ENCODE measurements around the gene PDSS2. TPM values are rescaled to one million over a fixed set of nuclear protein-coding genes. Genes with fewer than 3 reads are reported as not detected.

PDSS2 gene
- total RNA-seq, 4 donors from 2014 or later: 2.3 to 16.9 (median 10.7) TPM

GRCh38 chr6:107214655-107215054 is 244.7 kb downstream of the PDSS2 start:
- Histone ChIP-seq H3K27ac (no peak overlapping the region), H3K4me1 (no peaks in the 10 kb centered on the region), H3K4me3 (no peak overlapping the region), H3K36me3 (no peaks in the 10 kb centered on the region), H3K9me3 (no peaks in the 10 kb centered on the region), H3K27me3 (no peaks in the 10 kb centered on the region)
- intact Hi-C loops (cut with DNase I; ENCODE audit: low total_unique reads): no loop called here
- TF ChIP-seq, protein P1, sequence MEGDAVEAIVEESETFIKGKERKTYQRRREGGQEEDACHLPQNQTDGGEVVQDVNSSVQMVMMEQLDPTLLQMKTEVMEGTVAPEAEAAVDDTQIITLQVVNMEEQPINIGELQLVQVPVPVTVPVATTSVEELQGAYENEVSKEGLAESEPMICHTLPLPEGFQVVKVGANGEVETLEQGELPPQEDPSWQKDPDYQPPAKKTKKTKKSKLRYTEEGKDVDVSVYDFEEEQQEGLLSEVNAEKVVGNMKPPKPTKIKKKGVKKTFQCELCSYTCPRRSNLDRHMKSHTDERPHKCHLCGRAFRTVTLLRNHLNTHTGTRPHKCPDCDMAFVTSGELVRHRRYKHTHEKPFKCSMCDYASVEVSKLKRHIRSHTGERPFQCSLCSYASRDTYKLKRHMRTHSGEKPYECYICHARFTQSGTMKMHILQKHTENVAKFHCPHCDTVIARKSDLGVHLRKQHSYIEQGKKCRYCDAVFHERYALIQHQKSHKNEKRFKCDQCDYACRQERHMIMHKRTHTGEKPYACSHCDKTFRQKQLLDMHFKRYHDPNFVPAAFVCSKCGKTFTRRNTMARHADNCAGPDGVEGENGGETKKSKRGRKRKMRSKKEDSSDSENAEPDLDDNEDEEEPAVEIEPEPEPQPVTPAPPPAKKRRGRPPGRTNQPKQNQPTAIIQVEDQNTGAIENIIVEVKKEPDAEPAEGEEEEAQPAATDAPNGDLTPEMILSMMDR (IDR thresholded peaks at IDR 0.05): no peak
- no peak for TF ChIP-seq POLR2A (IDR thresholded peaks at IDR 0.05)
- DNase-seq: no peak

DNA sequence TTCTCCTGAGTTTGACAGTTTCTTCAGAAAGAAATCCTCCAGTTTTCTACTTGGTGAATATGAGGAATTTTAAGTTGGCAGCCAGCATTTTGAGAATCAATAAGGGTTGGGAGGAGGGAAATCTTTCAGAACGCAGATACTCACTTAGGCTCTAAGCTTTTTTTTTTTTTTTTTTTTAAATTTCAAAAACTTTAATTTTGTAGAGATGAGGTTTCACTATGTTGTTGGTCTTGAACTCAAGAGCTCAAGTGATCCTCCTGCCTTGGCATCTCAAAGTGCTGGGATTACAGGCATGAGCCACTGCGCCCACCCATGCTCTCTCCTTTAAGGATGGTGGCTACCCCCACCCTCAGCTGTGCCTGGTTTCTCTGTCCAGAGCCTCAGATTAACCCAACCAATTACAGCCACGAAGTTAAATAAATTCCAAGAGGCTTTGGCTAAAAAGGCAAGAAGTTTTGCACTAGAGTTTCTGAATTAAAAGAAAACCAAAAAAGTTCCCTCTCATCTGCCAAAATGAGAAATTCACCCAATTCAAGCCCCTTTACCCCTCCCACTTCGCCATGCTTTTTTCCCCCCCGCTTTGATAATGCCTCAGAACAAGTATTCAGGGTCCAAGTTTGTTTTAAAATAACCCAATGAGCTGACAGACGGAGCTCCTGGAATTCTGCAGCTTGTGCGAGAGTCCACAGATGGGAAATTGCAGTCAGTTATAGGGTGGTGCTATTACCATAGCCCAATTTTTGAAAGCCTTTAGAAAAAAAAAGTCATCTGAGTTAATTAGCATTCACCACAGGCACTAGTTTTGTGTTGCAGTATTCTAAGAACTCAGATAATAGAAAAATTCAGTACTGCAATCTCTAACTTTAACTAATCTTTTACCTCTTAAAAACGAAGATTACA is 249.7 kb downstream of the PDSS2 start:
- Histone ChIP-seq H3K9me3 (no peaks in the 10 kb centered on the region), H3K4me1 (no peaks in the 10 kb centered on the region), H3K27ac (no peak overlapping the region), H3K36me3 (no peaks in the 10 kb centered on the region), H3K4me3 (no peak overlapping the region), H3K27me3 (no peaks in the 10 kb centered on the region)
- no peak for TF ChIP-seq POLR2A (IDR thresholded peaks at IDR 0.05)
- TF ChIP-seq, protein P1 (IDR thresholded peaks at IDR 0.05): no peak
- intact Hi-C loops (cut with DNase I; ENCODE audit: low total_unique reads): no loop called here
- DNase-seq: no peak

DNA sequence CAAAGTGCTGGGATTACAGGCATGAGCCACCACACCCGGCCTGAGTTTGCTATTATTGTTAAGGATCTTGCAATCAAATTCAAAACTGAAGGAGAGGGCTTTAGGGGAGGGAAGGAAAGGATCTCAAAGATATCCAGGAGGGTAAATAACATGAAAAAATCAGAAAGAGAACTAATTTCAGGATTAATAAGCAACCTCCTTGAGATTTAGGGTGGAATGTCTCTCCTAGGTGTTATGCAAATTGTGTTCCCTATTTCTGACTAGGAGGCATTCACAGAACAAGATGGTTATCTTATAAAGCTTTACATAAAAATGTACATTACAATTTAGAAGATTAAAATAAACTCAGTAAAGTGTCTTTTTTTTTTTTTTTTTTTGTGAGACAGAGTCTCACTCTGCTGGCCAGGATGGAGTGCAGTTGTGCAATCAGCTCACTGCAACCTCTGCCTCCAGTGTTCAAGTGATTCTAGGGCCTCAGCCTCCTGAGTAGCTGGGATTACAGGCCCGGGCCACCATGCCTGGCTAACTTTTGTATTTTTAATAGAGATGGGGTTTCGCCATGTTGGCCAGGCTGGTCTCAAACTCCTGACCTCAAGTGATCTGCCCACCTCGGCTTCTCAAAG is 252.0 kb downstream of the PDSS2 start:
- no peaks in the 10 kb centered on the region for H3K9me3 ChIP-seq
- no peaks in the 10 kb centered on the region for H3K36me3 ChIP-seq
- intact Hi-C loops (cut with DNase I; ENCODE audit: low total_unique reads): no loop called here
- no peak for DNase-seq
- no peaks in the 10 kb centered on the region for H3K27me3 ChIP-seq
- H3K4me3 ChIP-seq: no peak overlapping the region
- no peak overlapping the region for H3K27ac ChIP-seq
- no peaks in the 10 kb centered on the region for H3K4me1 ChIP-seq
- no peak for TF ChIP-seq POLR2A (IDR thresholded peaks at IDR 0.05)
- TF ChIP-seq, protein P1 (IDR thresholded peaks at IDR 0.05): no peak

GRCh38 chr6:107205058-107205998 is 254.0 kb downstream of the PDSS2 start:
- no peaks in the 10 kb centered on the region for H3K4me1 ChIP-seq
- no peak for DNase-seq
- TF ChIP-seq, protein P1 (IDR thresholded peaks at IDR 0.05): no peak
- TF ChIP-seq POLR2A (IDR thresholded peaks at IDR 0.05): no peak
- no peaks in the 10 kb centered on the region for H3K36me3 ChIP-seq
- no peak overlapping the region for H3K27ac ChIP-seq
- H3K27me3 ChIP-seq: no peaks in the 10 kb centered on the region
- intact Hi-C loops (cut with DNase I; ENCODE audit: low total_unique reads): no loop called here
- H3K4me3 ChIP-seq: no peak overlapping the region
- no peaks in the 10 kb centered on the region for H3K9me3 ChIP-seq
